GM21786 (cell line): Measurements from ENCODE around the gene PRPF19.

Experiments
- ATAC-seq: cut with Tn5 transposase; IDR thresholded peaks from one replicate; pipeline ENCODE4 v1.9.1; 2021; ENCODE audit not compliant: unreplicated experiment

The PRPF19 gene

DNA sequence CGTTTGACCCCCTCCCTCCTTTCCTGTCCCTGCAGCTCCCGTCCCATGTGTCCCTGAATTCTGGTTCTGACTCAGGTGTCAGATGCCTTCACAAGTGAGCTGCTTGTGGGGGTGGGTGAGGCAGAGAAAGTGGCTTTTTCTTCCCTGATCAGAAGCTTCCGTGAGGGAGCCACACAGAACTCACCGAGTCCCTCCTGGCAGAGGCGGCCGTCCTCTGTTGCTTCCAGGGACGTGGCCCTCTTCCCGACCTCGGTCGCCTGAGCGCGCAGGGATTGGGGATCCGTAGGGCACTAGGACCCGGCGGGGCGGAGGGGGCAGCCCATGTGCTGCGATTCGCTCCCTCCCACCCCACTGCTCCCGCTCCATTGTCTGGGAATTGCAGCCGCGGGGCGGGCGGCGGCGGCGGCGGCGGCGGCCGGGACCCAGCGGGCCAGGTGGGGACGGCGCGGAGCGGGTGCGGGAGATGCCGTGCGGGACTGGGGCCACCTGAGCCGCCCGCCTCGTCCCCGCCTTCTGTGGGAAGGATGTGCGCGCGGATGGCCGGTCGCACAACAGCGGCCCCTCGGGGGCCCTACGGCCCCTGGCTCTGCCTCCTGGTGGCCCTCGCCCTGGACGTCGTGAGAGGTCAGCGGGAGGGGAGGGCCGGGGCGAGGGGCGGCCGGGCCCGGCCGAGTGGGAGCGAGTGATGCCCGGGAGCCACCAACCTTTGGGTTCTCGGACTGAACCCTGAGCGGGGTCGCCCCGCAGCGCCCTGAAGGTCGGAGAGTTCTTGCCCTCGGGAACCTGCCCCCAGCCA is 17.9 kb upstream of the PRPF19 start, which contains the start of gene TMEM132A:
TSS of gene TMEM132A (plus strand) at position 351 of the 796 bp plus-strand sequence. CDS start at position 525, 174 bp downstream.
- ATAC-seq = no peak

DNA sequence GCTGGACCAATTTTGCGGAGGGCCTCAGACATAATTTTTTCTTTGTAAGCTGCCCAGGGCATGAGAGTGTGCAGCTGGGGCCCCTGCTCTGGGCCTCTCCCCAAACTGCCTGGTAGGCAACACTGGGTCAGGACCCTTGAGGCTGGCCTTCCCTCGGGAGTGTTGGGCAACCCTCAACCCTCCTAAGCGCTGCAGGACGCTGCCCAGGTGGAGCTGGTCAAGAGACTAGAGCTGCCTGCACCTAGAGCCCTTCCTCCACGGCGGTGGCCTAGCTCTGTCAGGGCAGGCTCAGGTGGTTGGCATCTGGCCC is 17.4 kb upstream of the PRPF19 start:
- ATAC-seq = no peak

DNA sequence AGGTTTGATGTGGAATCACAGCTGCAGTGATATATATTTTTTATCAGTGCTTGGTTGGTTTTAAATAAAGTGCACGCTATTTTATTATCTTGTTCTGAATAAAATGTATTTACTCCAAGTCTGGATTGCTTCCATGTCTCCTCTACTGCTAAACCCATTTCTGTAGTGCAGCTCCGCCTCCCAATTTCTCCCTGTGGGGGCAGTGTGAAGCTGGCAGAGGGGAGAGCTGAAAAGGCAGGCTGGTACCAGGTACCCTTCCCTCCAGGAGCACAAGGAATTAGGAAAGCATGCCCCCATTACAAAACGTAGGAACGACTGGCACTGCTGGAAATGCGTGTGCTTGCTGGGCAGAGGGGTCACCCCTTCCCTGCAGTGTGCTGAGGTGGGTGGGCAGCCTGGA is 16.9 kb upstream of the PRPF19 start:
- ATAC-seq = no peak

DNA sequence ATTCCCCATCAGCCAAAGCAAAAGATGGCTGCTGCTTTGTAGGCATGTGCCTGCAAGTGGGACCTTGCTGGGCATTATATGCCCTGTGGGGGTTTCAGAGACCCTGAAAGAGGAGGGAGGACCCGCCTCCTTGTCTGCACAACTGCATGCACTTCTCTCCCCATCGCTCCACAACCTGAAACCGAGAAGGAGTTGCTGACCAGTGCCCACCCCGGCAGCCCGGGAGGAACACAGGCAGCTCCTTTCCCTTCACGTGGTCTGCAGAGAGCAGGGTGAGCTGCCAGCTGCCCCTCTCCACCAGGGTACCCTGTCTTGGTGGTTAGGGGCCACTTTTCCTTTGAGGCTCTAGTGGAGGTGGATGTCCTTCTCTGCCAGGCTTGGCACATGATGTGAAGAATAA is 16.5 kb upstream of the PRPF19 start:
- ATAC-seq = no peak

DNA sequence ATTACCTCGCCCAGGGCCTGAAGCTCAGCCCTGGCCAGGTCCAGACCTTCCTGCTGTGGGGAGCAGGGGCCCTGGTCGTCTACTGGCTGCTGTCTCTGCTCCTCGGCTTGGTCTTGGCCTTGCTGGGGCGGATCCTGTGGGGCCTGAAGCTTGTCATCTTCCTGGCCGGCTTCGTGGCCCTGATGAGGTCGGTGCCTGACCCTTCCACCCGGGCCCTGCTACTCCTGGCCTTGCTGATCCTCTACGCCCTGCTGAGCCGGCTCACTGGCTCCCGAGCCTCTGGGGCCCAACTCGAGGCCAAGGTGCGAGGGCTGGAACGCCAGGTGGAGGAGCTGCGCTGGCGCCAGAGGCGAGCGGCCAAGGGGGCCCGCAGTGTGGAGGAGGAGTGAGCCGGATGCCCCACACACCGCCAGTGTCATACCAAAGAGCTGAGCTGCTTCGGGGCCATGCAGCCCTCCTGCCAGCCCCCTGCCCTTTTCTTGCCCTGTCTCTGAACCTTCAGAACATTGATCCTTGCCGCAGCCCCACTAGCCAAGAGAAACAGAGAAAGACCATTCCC is 15.5 kb upstream of the PRPF19 start:
- no peak for ATAC-seq

DNA sequence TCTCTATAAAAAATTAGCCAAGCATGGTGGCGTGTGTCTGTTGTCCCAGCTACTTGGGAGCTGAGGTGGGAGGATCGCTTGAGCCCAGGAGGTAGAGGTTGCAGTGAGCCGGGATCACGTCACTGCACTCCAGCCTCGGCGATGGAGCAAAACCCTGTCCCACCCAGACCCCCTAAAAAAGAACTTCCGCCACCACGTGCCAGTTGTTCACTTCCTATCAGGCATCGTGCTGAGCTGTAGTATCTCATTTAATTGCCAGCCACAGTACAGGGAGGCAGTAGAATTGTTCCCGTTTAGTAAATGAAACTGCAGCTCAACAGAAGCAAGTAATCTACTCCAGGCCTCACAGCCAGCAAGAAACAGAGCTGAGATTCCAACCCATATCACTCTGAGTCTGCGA is 14.9 kb upstream of the PRPF19 start:
- no peak for ATAC-seq

DNA sequence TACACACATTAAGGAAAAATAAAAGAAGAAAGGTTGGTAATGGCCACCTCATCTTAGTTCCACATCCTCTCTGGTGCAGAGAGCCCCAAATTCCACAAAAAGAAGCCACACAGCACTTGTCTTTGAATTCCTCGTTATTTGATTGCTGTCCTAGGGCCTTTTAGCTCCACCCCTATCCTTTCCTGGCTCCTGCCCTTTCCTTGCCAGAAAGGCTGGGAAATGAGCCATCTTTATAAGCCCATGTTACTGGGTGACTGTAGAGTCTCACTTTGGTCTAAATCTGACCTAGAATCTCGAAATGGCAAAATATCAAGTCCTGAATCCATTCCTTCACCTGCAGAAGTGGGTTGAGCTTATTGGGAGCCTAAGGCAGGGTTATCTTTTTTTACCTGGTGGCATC is 13.6 kb upstream of the PRPF19 start:
- no peak for ATAC-seq

DNA sequence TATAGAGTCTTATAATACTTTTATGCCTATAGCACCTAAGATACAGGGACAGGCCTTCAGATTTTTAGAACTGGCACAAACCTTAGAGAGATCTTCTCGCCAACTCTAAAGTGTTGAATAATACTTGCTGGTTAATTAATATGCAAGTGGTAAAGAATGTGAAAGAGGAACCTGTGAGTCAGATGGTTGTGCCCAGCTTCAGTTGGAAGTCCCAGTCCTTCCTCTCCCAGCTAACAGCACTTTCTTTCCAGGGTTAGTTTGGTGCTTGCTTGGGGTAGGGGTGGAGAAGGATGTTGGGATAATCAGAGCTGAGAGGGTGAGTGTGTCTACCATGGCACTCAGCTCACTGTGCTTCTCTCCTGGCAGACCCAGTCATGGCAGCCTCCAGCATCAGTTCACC is 12.9 kb upstream of the PRPF19 start:
- no peak for ATAC-seq

DNA sequence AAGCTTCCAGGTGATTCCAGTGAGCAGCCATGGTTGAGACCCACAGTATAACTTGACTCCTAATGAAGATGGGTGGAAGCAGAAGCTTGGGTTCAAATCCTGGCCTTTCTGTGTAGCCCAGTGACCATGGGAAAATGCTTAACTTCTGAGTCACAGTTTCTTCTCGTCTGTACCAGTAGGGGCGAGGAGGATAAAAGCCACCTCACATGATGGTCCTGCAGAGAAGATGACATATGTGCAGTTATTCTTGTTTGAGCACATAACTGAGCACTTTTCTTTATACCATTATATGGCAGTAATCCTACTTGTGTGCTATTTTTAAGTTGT is 12.5 kb upstream of the PRPF19 start:
- no peak for ATAC-seq

DNA sequence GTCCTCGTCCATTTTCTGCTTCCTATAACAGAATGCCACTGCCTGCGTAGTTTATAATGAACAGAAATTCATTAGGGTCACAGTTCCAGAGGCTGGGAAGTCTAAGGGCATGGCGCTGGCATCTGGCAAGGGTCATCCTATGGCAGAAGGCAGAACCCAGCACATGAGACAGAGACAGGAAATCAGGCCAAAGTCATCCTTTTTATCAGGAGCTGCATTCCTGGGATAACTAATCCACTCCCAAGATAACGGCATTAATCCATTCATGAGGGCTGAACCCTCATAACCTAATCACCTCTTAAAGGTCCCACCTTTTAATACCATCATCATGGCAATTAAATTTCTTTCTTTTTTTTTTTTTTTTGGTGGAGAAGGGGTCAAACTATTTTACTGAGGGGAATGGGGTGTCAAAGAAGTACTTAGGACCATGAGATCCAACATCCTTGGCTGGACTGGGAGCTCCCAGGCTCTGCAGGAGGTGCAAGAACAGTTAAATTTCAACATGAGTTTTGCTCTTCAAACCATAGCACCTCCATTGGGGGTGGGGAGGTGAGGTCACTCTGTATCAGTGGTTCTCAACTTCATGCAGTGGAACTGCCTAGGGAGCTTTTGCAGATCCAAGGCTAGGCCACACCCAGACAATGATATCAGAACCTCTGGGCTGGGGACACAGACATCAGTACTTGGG is 12.0 kb upstream of the PRPF19 start:
- no peak for ATAC-seq

DNA sequence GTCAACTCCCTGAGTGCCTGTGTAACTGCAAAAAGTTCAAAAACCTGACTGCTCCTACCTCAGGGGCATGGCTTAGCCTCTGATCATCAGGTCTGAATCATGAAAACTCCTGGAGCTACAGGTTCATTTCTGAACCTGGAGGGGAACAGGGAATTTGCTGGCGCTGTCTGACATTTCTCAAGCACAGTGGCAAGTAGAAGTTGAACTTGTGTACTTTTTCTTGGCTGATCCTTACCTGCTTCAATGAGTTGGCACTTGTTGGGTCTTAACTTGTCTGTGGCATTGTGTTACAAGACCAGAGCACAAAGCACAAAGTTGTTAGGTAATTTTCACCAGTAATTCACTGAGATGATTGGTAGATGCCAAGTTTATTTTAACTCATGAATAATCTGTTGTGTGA is 10.9 kb upstream of the PRPF19 start:
- ATAC-seq = no peak

DNA sequence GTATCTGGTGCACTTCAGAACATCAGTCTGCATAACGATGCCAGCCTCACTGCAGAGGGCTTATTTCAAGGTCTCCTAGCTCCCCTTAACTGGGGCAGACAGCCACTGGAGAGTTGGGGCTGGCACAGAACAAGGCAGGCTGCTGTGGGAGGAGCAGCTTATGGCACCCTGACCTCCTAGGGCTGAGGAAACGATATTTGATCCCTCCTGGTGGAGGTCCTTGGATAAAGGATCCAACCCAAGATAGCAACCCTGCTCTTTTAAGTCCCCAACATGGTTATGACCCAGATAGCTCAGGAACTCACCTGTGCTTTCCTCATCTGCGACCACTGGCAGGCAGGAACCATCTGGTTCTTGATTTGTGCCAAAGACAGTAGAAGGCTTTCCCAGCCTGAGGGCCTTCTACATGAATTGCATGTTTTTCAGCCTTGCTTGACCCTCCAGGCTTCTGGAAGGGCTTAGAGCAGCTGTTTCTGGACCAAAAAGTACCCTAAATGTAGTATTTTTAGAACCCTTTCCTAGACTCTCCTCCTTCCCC is 10.4 kb upstream of the PRPF19 start:
- no peak for ATAC-seq

DNA sequence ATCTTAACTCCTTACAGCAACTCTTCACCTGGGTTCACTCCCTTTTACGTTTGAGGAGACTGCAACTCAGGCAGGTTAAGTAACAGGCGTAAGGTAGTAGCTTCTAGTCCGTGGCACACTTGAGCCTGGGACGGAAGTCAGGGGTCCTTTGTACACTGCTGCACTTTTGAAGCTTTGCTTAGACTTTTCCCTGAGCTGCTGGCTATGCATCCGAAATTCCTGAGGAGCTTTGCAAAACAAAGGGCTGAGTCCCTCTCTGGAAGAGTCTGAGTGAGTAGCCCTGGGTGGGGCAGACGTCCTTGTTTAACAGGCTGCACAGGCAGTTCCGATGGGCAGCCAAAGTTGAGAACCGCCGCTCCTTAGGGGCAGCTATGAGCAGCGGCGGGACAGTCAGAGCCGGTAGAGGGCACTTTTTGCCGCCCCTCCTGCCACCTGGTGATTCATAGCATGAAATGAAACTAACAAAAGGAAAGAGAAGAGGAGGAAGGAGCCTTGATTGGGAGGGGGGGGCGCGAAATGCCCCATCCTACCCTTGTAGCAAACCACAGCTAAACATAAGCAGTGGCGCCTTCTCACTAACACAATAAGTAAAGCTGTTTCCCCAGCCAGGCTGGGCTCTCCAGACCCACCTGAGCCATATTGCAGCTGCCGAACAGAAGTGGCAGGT is 9.0 kb upstream of the PRPF19 start:
- ATAC-seq = peak; percentile 54

DNA sequence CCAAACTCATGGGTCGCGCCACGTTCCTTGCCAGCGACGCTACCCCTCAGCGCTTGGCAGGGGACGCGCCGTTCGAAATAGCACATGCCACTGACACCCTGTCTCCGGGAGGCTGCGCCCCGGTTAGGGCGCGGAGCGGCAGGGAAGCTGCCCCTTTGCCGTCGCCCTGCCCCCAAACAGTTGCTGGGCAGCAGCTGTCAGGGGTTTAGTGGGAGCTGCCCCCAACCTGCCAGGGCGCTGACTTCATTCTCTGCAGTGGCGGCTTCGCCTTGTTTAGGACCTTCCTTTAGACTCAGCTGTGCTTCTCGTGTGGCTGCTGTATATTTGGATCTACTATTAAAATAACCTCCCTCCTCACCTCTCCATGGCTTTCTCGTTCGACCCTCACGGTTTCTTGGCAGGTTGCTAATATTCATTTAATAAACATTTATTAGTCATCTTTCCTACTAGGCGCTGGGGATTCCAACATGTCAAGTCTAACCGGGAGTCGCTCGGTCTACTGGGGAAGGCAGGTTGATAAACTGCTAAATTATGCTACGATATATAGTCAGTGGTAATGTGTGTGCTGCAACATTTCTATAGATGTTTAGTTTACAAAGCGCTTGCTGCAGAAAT is 8.4 kb upstream of the PRPF19 start:
- no peak for ATAC-seq

DNA sequence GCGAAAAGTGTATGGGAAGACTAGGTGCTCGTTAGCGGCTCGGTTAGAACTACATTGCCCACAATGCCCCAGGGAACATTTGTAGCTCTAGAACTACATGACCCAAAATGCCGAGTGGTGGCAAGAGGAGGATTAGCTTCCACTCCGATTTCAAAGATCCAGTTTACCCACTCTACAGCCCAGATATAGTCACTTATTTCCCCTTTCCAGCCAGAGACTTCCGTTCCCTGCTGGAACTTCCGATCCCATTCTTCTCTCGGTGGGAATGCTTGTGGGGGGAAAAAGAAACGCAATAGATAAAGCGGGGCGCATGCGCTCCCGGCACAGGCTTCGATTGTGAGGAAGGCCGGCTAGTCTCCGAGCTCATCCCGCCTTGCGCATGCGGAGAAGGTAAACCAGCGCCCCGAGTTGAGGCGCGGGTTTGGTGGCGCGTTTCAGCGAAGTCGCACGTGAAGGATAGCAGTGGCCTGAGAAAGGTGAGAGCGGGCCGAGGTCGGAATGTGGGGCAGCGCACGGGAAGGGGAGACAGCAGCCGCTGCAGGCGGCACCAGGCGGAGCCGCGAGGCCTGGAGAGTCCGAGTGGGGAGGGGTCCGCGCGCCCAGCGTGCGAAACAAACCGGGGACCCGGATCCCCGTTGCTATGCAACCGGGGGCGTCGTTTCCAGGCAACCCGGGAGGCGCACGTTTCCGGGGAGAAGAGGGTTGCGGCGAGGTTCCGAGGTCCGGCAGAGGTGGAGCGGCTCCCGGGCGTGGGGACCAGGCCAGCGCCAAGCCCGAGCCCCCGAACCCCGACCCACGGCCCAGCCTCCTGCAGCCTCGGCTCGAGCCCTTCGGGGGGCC is 7.6 kb upstream of the PRPF19 start, which contains the start of gene TMEM109:
TSS of gene TMEM109 (plus strand) at position 366 of the 840 bp plus-strand sequence. CDS start 5,536 bp downstream, outside the sequence.
- ATAC-seq = peak; percentile 33

DNA sequence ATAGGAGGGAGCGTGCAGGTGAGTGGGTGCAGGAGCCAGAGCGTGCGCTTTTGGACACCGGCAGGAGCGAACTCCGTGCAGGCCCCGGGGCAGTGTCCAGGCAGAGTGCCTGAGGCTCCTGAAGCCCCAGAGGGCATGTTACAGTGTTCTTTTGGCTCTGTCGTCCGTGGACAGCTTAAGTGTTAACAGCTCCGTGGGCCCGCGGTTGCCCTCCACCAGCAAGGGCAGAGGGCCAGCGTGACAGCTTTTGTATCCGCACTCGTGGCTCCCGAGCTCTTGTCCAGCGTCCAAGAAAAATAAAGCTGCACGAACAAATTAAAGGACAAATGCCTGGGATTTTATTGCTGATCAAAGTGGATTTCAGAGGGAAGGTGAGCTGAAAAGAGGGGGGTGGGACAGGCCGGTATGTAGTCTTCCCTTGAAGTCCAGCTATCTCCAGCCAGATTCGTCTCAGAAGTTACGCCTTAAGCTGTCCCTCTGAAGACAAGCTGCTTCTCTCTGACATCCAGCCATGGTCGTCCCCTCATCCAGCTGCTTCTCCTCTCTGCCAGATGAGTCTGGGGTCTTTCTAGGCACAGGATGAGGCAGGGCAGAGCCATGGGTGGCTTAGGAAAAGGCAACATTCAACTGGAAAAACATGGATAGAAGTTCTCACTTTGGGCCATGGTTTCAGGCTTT is 6.6 kb upstream of the PRPF19 start:
- ATAC-seq = no peak

DNA sequence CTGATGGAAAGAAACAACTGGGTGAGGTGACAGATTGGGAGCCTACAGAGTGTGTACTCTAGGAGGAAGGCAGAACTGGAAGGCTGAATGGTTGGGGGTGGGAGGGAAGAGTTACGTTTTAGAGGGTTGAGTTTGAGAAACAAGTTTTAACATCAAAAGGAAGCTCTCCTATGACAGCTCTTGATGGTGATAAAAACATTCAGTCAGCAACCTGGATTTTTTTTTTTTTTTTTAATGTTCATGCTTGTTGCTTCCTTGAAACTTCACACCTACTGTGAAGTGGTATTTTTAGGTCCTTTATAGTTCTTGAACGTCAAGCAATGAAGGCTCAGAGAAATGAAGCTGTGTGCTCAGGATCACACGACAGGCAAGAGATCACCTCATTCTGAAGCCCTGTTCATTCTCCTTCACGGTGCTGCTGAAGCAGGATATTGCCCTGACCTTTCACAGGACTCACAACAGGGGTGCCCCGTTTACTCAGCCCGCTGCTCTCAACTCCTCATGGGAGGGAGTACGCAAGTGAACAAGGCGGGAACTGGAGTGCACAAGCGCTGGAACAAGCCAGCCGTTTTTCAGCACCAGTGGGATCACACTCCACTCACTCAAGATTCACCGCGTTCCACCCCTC is 6.0 kb upstream of the PRPF19 start:
- ATAC-seq = no peak

DNA sequence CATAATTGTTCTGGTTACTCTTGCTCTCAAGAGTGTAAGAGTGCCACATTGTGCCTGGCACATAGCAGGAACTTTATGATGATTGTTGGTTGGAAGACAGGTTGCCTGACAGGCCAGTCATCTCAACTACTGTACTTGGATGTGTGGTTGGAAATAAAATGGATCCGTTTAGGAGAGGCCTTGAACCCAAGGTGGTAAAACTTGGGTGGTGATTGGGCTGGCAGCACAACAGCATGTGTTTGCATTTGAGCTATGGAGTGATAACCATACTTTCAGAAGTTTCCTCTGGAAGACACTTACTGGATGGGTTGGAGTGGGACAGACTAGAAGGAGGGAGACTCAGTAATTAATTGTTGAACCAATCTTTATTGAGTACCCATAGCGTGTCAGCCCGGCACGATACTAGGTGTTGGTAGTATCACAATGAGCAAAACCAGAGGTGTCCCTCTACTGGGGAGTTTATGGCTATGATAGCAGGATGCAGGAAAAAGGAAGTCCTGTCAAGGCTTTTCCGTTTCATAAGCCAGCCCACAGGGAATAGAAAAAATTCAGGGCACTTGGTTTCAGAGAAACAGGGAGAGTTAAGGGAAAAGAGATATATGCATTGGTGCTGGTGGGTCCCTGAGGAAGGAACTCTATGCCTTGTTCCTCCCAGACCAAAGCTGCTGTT is 4.5 kb upstream of the PRPF19 start:
- no peak for ATAC-seq

DNA sequence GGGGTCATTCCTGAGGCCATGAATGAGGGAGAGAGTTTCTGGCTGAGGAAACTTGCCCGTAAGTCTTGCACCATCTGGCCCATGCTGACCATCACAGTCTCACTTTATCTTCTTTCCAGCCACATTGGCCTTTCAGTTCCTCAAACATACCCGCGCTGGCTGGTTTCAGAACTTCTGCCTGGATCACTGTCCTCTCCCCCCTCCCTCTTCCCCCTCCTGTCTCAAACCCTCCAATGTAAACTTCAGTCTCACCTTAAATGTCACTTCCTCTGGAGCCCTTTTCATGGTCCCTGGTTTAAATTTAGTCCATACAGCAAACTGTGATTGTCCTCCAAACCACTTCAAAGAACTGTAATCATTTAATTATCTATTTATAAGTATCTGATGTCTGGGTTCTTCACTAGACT is 3.9 kb upstream of the PRPF19 start:
- ATAC-seq = peak; percentile 35
